CD1c-positive myeloid dendritic cell (primary cell): ENCODE results near the gene NDUFA6.
"Not testable (repeated sequence)": the region's sequence is repeated elsewhere in the genome, so short reads cannot be mapped to it uniquely, and the experiment has no call there.

Experiments
- DNase-seq: peaks from one replicate; pipeline ENCODE4 v3.0.0-alpha.2; 2016; ENCODE audit errors: extremely low spot score

The NDUFA6 gene

DNA sequence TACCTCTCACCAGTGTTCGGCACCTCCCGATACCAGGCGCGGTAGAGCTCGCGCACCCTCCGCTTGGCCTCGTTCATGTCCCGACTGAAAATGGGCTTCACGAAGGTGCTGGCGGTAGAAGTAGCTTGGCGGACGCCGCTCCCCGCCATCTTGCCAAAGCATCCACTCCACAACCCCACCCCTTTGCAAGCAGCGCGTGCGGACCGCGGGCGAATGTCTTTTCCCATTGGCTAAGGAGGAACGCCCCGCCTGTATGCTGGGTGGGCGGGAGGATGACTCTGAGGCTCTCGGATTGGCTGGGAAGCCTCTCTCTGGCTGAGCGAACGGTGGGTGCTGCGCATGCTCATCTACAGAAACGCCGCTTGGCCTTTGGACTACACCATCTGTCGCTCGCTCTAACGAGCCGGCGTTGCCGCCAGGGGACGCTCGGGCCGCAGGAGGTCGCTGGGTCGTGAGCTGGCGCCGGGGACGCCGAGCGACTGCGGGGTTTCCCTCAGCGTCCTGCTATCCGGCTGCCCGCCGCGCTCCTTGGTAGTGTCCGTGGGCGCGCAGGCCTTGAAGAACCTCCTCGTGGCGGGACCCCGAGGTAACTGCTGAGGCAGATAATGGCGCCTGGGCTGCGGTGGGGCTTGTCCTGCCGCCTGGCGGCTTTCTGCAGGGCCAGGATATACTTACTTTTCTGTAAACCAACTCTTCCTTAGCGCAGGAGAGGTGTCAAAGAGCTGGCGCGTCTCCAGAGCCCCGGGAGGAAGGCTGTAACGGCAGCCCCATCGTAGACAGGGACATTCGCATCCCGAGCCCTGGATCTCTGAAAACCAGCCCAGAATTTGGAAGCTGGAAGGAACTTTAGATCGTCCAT, at the start of gene NDUFA6:
TSS of gene NDUFA6 (minus strand) at position 177 of the 859 bp plus-strand sequence. CDS start at position 149, 28 bp downstream.
- peak; percentile 100 for DNase-seq

DNA sequence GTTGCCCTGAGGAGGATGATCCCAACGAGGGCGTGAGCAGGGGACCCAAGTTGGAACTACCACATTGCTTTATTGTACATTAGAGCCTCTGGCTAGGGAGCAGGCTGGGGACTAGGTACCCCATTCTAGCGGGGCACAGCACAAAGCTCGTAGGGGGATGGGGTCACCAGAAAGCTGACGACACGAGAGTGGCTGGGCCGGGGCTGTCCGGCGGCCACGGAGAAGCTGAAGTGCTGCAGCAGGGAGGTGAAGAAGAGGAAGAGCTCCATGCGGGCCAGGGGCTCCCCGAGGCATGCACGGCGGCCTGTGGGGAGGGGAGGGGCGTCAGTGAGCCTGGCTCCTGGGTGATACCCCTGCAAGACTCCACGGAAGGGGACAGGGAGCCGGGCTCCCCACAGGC, 49.6 kb upstream of the NDUFA6 start:
- not testable (repeated sequence) for DNase-seq

DNA sequence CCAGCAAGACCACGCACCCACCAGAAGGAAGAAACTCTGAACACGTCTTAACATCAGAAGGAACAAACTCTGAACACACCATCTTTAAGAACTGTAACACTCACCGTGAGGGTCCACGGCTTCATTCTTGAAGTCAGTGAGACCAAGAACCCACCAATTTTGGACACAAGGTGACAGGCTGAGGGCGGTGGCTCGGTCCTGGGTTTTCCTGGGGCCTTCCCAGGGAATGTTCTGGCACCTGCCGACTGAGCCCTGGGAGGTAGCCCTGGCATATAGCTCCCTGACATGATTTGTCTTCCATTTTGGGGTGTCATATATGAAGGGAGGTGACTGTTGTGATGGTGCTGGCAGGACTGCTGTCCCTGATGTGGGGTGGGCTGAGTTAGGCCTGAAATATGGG, 48.9 kb upstream of the NDUFA6 start:
- DNase-seq = not testable (repeated sequence)

DNA sequence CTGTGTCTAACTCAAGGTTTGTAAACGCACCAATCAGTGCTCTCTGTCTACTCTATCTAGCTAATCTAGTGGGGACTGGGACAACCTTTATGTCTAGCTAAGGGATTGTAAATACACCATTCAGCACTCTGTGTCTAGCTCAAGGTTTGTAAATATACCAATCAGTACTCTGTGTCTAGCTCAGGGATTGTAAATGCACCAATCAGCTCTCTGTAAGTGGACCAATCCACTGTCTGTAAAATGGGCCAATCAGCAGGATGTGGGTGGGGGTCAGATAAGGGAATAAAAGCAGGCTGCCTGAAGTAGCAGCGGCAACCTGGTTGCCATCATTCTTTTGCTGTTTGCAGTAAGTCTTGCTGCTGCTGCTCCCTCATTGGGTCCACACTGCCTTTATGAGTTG, 48.4 kb upstream of the NDUFA6 start:
- no peak for DNase-seq

DNA sequence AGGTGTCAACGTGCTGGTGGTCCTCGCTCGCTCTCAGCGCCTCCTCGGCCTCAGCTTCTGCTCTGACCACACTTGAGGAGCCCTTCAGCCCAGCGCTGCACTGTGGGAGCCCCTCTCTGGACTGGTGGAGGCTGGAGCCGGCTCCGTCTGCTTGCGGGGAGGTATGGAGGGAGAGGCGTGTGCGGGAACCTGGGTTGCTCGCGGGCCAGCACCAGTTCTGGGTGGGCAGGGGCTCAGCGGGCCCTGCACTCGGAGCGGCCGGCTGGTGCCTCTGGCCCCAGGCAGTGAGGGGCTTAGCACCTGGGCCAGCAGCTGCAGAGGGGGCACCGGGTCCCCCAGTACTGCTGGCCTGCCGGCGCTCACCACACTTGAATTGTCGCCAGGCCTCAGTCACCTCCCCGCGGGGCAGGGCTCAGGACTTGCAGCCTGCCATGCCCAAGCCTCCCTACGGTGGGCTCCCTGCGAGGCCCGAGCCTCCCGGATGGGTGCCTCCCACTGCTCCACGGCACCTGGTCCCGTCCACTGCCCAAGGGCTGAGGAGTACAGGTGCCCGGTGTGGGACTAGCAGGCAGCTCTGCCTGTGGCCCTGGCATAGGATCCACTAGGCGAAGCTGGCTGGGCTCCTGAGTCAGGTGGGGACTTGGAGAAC, 47.7 kb upstream of the NDUFA6 start:
- no peak for DNase-seq

DNA sequence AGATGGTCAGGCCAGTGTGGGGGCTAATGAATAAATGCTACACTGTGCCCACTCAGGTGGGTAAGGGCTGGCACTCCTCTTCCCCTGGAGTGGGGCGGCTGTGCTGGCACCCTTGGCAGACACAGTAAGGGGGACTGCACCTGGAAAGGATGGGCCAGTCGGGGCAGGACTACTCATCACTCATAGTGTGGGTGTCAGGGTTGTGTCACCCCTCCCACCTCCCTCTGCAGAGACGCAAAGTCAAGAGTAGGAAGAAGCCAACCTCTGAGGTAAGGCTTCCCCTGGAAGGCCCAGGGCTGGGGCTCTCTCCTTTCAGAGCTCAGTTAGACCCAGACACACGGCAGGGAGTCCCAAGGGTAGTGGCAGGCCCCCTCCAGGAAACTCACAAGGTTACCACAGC, 45.1 kb upstream of the NDUFA6 start:
- not testable (repeated sequence) for DNase-seq

DNA sequence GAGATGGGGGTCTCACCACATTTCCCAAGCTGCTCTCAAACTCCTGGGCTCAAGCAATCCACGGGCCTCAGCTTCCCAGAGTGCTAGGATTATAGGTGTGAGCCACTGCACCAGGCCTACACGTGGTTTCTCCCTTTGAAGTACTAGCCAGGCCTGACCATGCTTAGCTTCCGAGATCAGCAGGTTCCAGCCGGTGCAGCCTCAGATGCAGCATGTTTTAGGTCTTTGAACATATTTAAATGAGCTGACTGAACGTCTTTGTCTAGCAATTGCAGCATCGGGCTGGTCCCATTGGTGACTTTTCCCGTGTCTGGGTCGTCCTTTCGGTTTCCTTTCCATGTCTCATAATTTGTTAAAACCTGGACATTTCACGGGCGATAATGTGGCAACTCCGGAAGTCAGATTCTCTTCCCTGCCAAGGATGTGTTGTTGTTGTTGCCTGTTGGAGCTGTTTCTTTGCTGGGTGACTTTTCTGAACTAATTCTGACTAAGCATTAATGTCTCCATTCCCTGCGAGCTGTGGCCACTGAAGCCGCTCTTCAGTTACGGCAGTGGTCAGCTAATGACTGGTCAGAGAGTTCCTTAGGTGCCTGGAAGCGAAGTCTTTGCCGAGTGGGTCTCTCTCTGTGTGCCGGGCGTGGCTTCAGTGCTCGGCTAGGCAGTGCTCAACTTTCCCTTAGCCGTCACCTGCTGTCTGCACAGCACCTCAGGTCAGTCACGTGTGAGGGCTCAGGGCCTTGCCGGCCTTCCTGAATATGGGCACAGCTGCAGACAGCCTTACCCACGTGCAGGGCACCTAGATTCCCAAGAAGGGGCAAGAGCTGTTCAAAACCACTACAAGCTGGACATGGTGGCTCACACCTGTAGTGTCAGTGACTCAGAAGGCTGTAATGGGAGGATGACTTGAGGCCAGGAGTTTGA, 43.8 kb upstream of the NDUFA6 start:
- no peak for DNase-seq

DNA sequence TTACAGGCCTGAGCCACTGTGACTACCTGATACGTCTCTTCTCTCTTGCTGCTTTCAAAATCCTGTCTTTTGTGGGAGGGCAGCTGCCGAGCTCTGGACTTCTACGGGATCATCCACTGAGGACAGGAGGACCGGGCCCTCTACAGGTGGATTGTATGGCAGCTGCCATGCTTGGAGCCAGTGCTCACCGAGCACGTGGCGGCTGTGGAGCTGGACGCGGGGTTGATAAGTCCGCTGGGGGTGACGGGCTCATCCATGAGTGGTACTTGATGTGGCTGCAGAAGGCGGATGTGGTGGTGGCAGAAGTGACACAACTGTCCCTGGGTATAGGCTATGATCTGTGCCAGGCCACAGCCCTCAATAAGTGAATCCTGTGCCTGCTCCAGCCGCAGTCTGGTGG, 41.9 kb upstream of the NDUFA6 start:
- DNase-seq = no peak

DNA sequence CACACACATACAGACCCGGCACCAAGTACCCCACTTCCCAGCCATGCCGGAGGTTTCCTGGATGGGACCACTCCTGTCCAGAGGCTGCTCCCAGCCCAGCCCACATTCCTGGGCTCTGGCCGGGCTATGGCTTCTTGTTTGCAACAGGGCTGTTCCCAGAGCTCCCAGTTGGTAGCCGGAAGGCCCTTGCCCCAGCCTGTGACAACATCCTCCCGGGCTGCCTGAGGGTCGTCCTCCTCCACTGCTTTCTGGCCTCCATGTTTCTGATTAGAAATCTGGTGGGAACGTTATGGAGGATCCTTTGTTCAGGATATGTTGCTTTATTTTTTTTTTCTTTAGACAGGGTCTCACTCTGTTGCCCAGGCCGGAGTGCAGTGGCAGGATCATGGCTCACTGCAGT, 41.0 kb upstream of the NDUFA6 start:
- DNase-seq = no peak

DNA sequence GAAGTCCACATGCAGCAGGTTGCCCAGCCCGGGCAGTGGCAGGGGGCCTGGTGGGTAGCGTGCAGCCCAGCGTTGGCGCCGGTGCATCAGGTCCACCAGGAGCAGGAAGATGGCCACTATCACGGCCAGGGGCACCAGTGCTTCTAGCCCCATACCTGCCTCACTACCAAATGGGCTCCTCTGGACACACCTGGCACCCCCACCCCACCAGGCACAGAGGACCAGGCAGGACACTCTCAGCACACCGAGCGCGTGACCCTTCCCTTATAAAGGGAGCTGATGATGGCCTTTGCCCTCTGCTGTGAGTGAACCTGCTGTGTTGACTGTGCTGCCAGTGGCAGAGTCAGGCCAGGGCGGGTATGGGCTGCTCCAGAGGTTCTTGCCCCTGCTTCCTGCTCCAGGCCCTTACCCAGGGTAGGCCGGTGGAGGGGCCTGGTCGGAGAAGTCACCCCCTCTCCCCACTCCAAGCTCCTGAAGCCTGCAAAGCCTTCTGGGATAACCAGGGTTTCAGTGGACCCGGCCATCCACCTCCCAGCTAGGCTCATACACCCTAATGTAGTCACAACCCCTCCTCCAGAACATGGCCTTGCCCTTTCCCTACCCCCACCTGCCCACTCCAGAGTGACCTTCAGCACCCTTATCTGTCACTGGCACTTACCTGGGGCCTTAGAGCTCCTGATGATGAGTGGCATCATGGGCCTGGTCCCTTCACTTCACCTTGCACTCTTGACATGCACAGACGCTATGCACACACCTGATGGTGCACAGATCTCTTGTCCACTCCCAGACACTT, 40.3 kb upstream of the NDUFA6 start, which contains the start of gene CYP2D6:
TSS of gene CYP2D6 (minus strand) at position 172 of the 793 bp plus-strand sequence. CDS start at position 153, 19 bp downstream.
- not testable (repeated sequence) for DNase-seq

DNA sequence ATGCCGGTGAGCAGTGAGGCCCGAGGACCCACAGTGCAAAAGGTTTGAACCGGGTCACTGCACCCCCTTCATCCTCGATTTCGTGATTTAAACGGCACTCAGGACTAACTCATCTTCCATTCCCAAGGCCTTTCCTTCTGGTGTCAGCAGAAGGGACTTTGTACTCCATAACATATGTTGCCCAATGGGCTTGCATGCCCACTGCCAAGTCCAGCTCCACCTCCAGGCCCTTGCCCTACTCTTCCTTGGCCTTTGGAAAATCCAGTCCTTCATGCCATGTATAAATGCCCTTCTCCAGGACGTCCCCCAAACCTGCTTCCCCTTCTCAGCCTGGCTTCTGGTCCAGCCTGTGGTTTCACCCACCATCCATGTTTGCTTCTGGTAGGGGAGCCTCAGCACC, 39.6 kb upstream of the NDUFA6 start:
- not testable (repeated sequence) for DNase-seq

DNA sequence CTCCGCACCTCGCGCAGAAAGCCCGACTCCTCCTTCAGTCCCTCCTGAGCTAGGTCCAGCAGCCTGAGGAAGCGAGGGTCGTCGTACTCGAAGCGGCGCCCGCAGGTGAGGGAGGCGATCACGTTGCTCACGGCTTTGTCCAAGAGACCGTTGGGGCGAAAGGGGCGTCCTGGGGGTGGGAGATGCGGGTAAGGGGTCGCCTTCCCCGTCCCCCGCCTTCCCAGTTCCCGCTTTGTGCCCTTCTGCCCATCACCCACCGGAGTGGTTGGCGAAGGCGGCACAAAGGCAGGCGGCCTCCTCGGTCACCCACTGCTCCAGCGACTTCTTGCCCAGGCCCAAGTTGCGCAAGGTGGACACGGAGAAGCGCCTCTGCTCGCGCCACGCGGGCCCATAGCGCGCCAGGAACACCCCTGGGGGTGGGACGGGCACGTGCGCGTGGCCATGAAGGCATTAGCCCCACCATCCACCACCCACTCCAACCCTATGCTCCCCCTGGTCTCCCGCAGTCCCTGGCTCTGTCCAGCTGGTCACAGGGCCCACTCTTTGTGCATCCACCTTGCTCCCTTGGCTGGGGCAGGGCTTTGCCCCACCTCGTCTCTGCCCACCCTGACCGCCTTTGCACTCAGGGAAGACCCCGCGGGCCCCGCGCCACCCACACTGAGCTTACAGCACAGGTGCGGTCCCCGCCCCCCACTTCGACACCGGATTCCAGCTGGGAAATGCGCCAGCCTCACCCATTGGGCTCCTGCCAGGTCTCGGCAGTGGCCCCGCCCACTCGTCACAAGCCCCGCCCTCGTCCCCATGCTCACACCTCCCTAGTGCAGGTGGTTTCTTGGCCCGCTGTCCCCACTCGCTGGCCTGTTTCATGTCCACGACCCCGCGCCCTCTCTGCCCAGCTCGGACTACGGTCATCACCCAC, 38.5 kb upstream of the NDUFA6 start:
- not testable (repeated sequence) for DNase-seq

DNA sequence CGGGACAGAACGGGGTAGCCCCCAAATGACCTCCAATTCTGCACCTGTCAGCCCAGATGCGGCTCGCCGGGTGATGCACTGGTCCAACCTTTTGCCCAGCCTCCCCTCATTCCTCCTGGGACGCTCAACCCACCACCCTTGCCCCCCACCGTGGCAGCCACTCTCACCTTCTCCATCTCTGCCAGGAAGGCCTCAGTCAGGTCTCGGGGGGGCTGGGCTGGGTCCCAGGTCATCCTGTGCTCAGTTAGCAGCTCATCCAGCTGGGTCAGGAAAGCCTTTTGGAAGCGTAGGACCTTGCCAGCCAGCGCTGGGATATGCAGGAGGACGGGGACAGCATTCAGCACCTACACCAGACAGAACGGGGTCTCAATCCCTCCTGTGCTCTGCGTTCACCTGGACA, 37.4 kb upstream of the NDUFA6 start:
- not testable (repeated sequence) for DNase-seq

DNA sequence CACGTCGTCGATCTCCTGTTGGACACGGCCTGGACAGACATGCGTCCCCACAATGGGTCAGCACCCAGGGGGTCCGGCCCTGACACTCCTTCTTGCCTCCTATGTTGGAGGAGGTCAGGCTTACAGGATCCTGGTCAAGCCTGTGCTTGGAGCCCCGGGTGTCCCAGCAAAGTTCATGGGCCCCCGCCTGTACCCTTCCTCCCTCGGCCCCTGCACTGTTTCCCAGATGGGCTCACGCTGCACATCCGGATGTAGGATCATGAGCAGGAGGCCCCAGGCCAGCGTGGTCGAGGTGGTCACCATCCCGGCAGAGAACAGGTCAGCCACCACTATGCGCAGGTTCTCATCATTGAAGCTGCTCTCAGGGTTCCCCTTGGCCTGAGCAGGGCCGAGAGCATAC, 37.0 kb upstream of the NDUFA6 start:
- DNase-seq = no peak

DNA sequence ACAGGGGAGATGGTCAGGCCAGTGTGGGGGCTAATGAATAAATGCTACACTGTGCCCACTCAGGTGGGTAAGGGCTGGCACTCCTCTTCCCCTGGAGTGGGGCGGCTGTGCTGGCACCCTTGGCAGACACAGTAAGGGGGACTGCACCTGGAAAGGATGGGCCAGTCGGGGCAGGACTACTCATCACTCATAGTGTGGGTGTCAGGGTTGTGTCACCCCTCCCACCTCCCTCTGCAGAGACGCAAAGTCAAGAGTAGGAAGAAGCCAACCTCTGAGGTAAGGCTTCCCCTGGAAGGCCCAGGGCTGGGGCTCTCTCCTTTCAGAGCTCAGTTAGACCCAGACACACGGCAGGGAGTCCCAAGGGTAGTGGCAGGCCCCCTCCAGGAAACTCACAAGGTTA, 33.0 kb upstream of the NDUFA6 start:
- DNase-seq = not testable (repeated sequence)

DNA sequence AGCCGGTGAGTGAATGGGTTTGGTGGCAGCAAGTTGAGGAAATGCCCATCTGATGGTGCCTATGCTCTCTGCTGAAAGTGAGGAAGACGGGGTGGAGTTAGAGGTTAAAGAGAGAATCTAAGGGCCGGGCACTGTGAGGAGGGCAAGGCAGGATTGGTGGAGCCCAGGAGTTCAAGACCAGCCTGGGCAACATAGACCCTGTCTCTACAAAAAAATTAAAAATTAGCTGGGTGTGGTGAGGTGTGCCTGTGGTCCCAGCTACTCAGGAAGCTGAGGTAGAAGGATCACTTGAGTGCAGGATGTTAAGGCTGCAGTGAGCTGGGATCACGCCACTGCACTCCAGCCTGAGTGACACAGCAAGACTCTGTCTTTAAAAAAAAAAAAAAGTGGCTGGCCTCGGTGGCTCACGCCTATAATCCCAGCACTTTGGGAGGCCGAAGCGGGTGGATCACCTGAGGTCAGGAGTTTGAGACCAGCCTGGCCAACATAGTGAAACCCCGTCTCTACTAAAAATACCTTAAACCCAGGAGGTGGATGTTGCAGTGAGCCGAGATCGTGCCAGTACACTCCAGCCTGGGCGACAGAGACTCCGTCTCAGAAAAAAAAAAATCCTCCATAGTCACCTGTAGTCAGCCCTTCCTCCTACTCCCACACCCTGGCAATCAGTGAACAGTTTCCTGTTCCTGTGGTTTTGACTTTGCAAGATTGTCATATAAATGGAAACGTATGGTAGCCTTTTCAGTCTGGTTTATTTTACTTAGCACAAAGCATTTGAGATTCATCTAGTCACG, 29.9 kb upstream of the NDUFA6 start:
- peak; percentile 17 for DNase-seq

DNA sequence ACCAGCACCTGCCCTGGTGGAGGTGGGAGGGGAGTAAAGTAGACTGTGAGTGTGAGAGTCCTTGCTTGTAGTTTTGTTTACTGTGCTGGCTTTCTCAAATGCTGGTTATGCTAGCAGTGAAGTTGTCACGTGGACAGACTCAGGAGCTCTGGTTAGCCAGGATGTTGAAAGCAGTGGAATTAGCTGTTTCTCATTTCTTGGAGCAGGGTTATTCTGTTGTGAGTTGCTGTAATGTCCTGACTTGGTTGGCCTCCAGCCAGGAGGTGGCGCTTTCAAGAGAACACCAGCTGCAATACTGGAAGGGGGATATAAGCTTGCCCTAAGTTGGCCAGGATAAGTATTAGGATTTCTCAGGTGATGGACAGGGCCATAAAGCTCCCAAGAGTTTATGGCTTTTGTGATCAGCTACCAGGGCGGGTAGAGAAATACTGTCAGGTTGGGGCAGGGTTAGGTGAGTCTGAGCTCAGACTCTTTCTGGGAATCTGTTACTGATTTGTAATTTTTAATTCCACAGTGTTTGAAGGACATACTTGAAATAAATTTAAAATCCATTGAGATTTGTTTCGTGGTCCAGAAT, 26.4 kb upstream of the NDUFA6 start:
- DNase-seq = no peak

DNA sequence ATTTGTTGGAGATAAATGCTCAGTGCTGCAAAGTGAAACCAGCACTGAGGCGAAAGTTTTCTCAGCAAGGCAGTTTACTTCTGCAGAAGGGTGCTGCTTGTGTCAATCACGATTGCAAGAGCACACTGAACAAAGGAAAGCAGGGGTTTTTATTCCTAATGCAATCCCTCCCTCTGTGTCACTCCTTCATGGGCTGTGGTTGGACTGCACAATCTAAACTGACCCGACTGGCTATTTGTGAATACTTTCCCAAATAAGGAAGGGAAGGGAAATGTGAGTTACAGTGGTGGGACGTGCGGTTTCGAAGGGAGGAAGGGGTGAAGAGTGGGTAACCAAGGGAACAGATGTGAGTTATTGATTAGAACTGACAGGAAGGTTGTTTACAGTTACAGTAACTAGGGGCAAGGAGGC, 24.9 kb upstream of the NDUFA6 start:
- DNase-seq = not testable (repeated sequence)

DNA sequence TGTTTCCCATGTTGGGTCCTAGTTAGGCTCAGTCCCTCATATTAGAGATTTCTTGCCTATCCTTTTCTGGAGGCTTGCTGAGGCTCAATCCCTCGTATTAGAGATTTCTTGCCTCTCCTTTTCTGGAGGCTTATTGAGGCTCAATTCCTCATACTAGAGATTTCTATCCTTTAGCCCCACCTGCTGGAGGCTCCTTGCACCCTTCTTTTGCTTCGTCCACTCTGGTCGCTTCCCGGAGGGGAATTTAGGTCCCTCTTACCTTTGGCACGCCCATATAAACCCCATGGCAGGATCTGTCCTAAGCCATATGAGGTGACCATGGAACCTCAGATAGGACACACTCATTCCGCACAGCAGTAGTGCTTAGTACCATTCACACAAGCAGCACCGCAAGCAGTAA, 24.1 kb upstream of the NDUFA6 start:
- peak; percentile 19 for DNase-seq
